Left ventricle myocardium inferior (tissue), 1 donor: ENCODE data around the gene PCSK9. TPM values are rescaled to one million over a fixed set of nuclear protein-coding genes. Genes with fewer than 3 reads are reported as not detected.
A peak's percentile ranks its signal among the peaks of the same experiment; 100 is the strongest.

Source experiments
- DNase-seq: peaks from one replicate; pipeline ENCODE4 v3.0.0-alpha.2; 2020
- H3K27ac ChIP-seq: fragments of 200-600 bp; replicated peaks from 2 replicates; pipeline ENCODE4 v1.8.0; 2021
- H3K27me3 ChIP-seq: fragments of 200-600 bp; 2 replicates; pipeline ENCODE4 v1.8.0; 2021; ENCODE audit warnings: low read depth
- H3K36me3 ChIP-seq: fragments of 200-600 bp; 2 replicates; pipeline ENCODE4 v1.8.0; 2021
- H3K4me1 ChIP-seq: fragments of 200-600 bp; 2 replicates; pipeline ENCODE4 v1.8.0; 2021
- H3K4me3 ChIP-seq: fragments of 200-600 bp; 2 replicates; pipeline ENCODE4 v1.8.0; 2021; ENCODE audit warnings: mild to moderate bottlenecking, moderate library complexity
- H3K9me3 ChIP-seq: fragments of 200-600 bp; replicated peaks from 2 replicates; pipeline ENCODE4 v1.8.0; 2021
- intact Hi-C: fragments of 100-400 bp; cut with micrococcal nuclease; formaldehyde crosslinking; loops from one replicate; pipeline ENCODE4 v1.11.0; 2022
- total RNA-seq: library from RNA; stranded (reverse); fragmentation: NEBNext Ultra II Directional; extraction: Animal tissue kit (Norgen Biotek cat#: 25700); gene quantifications from one replicate; pipeline ENCODE4 v1.2.1, GENCODE V29; 2021
- TF ChIP-seq, protein P1 (sequence below): fragments of 200-600 bp; IDR thresholded peaks from 2 replicates; pipeline ENCODE4 v1.8.0; 2021; ENCODE audit warnings: antibody characterized with exemption, mild to moderate bottlenecking, borderline replicate concordance
- donor health status: DM: no; HTN: yes; CAD: no; lungs with severe emphysema.

Gene PCSK9
- total RNA-seq, 1 donor from 2014 or later, result not detected

DNA sequence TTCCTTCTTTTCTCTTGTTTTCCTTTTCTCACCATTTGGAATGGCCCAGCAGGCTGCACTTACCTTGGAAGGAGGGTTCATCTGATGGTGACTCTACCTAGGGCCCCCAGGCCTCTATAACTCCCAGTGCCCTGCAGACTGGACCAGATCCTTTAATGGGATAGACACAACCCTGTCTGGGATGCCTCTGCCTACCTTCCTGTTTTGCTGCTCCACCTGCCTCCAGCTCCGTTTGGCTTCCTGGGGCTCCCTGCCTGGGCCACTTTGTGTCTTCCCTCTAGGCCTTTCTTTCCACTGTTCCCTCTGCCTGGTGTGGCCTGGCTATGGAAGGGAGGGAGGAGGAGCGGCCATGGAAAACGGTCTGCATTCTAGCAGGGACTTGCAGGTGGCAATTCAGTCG, 7.5 kb downstream of the PCSK9 start:
- Histone ChIP-seq H3K27ac (no peak overlapping the region), H3K27me3 (peaks cover 15% of the 10 kb centered on the region), H3K4me1 (peaks cover 22% of the 10 kb centered on the region), H3K9me3 (no peaks in the 10 kb centered on the region), H3K4me3 (no peak overlapping the region), H3K36me3 (no peaks in the 10 kb centered on the region)
- intact Hi-C loops, result no loop called here
- DNase-seq, result no peak
- TF ChIP-seq, protein P1, sequence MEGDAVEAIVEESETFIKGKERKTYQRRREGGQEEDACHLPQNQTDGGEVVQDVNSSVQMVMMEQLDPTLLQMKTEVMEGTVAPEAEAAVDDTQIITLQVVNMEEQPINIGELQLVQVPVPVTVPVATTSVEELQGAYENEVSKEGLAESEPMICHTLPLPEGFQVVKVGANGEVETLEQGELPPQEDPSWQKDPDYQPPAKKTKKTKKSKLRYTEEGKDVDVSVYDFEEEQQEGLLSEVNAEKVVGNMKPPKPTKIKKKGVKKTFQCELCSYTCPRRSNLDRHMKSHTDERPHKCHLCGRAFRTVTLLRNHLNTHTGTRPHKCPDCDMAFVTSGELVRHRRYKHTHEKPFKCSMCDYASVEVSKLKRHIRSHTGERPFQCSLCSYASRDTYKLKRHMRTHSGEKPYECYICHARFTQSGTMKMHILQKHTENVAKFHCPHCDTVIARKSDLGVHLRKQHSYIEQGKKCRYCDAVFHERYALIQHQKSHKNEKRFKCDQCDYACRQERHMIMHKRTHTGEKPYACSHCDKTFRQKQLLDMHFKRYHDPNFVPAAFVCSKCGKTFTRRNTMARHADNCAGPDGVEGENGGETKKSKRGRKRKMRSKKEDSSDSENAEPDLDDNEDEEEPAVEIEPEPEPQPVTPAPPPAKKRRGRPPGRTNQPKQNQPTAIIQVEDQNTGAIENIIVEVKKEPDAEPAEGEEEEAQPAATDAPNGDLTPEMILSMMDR, result no peak

DNA sequence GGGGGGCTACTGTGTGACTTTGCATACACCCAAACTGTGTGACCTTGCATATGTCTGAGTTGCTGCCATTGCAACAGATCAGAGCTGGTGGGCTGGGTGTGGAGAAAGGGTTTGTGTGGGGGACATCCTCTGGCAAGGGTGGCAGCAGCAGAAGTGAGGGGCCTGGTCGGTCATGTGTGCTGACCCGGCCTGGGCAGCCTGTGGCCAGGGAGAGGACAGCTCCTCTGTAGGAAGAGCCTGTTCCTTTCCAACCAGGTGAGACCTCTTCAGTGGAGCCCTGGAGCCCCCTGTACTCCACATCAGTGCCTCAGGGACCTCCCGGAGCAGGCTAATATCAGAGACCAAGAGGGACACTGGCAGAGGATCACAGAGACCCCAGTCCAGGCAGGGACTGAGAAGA, 8.3 kb downstream of the PCSK9 start:
- Histone ChIP-seq H3K27me3 (peaks cover 7% of the 10 kb centered on the region), H3K4me3 (no peak overlapping the region), H3K27ac (no peak overlapping the region), H3K4me1 (peaks cover 25% of the 10 kb centered on the region), H3K36me3 (no peaks in the 10 kb centered on the region), H3K9me3 (no peaks in the 10 kb centered on the region)
- DNase-seq, result no peak
- intact Hi-C loops, result no loop called here
- TF ChIP-seq, protein P1, result no peak

DNA sequence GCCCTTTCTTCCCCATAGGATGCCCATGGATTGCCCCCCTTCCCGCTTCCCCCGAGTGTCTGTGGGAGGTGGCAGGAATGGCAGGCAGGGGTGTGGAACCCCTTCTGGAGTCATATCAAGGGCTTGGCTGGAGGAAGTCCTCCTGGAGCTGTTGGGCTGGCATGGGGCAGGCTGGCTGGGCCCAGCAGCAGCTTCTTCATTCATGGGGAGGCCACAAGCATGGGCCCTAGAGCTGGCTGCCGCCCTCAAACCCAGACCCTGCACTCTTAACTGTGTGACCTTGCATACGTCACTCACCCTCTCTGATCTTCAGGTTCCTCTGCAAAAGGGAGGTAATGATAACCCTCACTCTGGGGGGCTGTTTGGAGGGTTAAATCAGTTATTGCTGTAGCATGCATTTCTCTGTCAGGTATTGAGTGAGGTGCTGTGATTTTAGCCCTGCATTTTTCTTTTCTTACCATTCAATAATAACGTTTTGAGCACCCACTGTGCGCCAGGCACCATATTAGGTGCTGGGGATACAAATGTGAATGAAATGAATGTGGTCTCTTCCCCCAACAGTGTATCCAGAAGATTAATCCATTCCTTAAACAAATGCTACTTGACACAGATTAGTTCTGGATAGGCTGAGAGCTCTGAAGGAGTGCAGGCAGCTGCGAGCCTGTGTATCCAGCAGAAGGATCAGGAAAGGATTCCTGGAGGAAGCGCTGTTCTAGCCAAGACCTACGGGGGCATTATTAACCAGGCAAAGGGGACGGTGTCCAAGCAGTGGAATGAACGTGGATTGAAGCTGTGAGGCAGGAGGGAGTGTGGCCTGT, 9.3 kb downstream of the PCSK9 start:
- Histone ChIP-seq H3K27ac (no peak overlapping the region), H3K9me3 (no peaks in the 10 kb centered on the region), H3K36me3 (no peaks in the 10 kb centered on the region), H3K4me1 (peaks cover 36% of the 10 kb centered on the region), H3K4me3 (no peak overlapping the region), H3K27me3 (peaks cover 5% of the 10 kb centered on the region)
- TF ChIP-seq, protein P1, result no peak
- no peak for DNase-seq
- intact Hi-C loops, result no loop called here

DNA sequence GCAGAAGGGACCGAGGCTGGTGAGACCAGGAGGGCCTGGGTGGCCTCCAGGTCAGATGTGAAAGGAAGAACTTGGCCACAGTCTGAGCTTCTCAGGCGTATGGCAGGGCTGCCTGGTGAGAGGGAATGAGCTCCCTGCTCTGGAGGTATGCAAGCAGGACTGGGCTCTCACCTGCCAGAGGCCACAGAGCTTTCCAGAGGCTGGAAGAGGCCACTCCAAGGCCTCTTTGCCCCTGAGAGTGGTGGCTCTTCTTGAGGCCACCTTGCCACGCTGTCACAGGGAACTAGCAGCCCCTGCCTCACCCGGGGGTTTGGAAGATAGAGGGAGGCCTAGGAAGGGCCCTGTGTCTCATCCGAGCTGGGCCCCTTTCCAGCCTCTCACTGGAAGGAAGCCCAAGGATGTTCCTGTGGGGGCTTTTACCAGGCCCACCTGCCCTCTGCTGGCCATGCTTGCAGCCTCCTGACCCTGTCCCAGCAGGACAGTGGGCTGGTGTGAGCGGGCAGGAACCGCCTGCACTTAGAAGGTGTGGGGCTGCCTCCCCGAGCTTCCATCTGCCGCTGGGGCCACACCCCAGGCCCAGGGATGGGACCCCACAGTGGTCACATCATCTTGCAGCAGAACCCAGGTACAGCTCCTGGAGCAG, 10.0 kb downstream of the PCSK9 start:
- H3K27me3 ChIP-seq, result peaks cover 5% of the 10 kb centered on the region
- TF ChIP-seq, protein P1, result no peak
- H3K9me3 ChIP-seq, result no peaks in the 10 kb centered on the region
- intact Hi-C loops, result no loop called here
- no peak for DNase-seq
- no peak overlapping the region for H3K4me3 ChIP-seq
- H3K4me1 ChIP-seq, result peaks cover 36% of the 10 kb centered on the region
- no peaks in the 10 kb centered on the region for H3K36me3 ChIP-seq
- H3K27ac ChIP-seq, result no peak overlapping the region

DNA sequence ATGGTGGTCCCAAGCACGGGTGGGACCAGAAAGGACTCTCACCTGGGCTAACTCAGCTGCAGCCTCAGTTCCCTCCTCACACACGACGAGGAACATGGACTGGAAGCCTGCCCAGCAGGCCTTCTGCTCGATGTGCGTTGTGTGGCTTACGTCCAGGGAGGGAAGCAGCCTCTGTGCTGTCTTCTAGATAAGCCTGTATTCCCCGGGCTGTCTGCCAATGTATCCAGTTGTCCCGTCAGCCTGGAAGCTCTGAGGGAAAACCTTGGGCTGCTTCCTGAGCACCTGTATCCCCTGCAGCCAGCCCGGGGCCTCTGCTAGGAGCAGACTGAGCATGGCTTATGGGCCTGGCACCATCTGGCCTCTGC, 10.5 kb downstream of the PCSK9 start:
- Histone ChIP-seq H3K36me3 (no peaks in the 10 kb centered on the region), H3K27me3 (peaks cover 5% of the 10 kb centered on the region), H3K9me3 (no peaks in the 10 kb centered on the region), H3K4me3 (no peak overlapping the region), H3K4me1 (peaks cover 36% of the 10 kb centered on the region), H3K27ac (no peak overlapping the region)
- TF ChIP-seq, protein P1, result no peak
- intact Hi-C loops, result no loop called here
- DNase-seq, result peak; percentile 43
